A673 (cell line): ENCODE data around the gene WDCP.
"Not testable (repeated sequence)": the region's sequence is repeated elsewhere in the genome, so short reads cannot be mapped to it uniquely, and the experiment has no call there.

Source experiments
- CTCF ChIP-seq: fragments of 300-800, 200-600 bp; sonication (generic); conservative IDR thresholded peaks from 2 replicates; pipeline ENCODE4 v1.5.1; 2017; ENCODE audit warnings: low read depth, mild to moderate bottlenecking, antibody characterized with exemption, low read length, moderate library complexity, mixed read lengths
- EZH2 ChIP-seq: fragments of 200-600 bp; sonication (generic); IDR thresholded peaks from 2 replicates; pipeline ENCODE4 v1.6.1; 2017; ENCODE audit warnings: borderline replicate concordance, low read depth, mild to moderate bottlenecking, mixed read lengths, antibody characterized with exemption, low read length; ENCODE audit not compliant: poor library complexity, severe bottlenecking

- TF ChIP-seq CTCF, EZH2: not testable (repeated sequence)
Measured at GRCh38 chr2:24043133-24043532, 4.1 kb downstream of the WDCP start.
